ENCODE data around the gene SLC7A7. TPM values are rescaled to one million over a fixed set of nuclear protein-coding genes. Genes with fewer than 3 reads are reported as not detected.
"Not testable (repeated sequence)": the region's sequence is repeated elsewhere in the genome, so short reads cannot be mapped to it uniquely, and the experiment has no call there.

The SLC7A7 gene
- total RNA-seq (2014; rRNA removed; shearing (Covaris generic)) (0.65 and 0.89 TPM in 2 replicates), polyA plus RNA-seq (2016; fragmentation: Nextera tagmentation; extraction: Ambion mirVana) (0.63 and 1.7 TPM in 2 replicates)

- no peak for DNase-seq
- WGBS, 2 experiments (ENCODE audit: low coverage in 1 of 2, low lambda C conversion rate in 2 of 2, missing lambda C conversion rate in 2 of 2): 22 to 29% methylated on average over 10 of the region's 10 CpGs
- Histone ChIP-seq H3K36me3 (ENCODE audit: low read depth) (no peaks in the 10 kb centered on the region), H3K4me3 (no peak within 1 kb of the TSS), H3K9me3 (ENCODE audit: low read depth) (no peaks in the 10 kb centered on the region), H3K79me2 (ENCODE audit: insufficient read depth) (no peaks in the 10 kb centered on the region), H3K9me2 (ENCODE audit: insufficient read depth) (no peaks in the 10 kb centered on the region), H2AFZ (peak within 1 kb of the TSS; percentile 49), H3F3A (ENCODE audit: insufficient read depth) (peaks cover 7% of the 10 kb centered on the region), H3K9ac (no peak within 1 kb of the TSS), H3K27me3 (replicated peaks; ENCODE audit: insufficient read depth) (no peaks in the 10 kb centered on the region), H3K4me1 (ENCODE audit: insufficient read depth) (peaks cover 16% of the 10 kb centered on the region; the same call in 1 of the 2 replicates), H4K20me1 (ENCODE audit: insufficient read depth) (no peaks in the 10 kb centered on the region), H3K4me2 (ENCODE audit: unreplicated experiment) (no peak within 1 kb of the TSS), H3K27ac (no peak within 1 kb of the TSS)
- TF ChIP-seq EZH2 (IDR thresholded peaks at IDR 0.05; ENCODE audit: insufficient read depth, poor library complexity, severe bottlenecking) (no peak), EZH2phosphoT487 (IDR thresholded peaks at IDR 0.05; ENCODE audit: insufficient read depth, low read depth) (no peak)
- in situ Hi-C loops (cut with MboI): no loop called here
Measured at GRCh38 chr14:22814941-22815713, at the start of gene SLC7A7. SLC7A7 (minus strand) TSS chr14:22815435; CDS start chr14:22813398, 2,037 bp downstream.

- in situ Hi-C loops (cut with MboI): no loop called here
- Histone ChIP-seq H3K9me2 (ENCODE audit: insufficient read depth) (no peaks in the 10 kb centered on the region), H3F3A (ENCODE audit: insufficient read depth) (no peaks in the 10 kb centered on the region), H4K20me1 (ENCODE audit: insufficient read depth) (no peaks in the 10 kb centered on the region), H2AFZ (no peak overlapping the region), H3K4me2 (ENCODE audit: unreplicated experiment) (no peak overlapping the region), H3K79me2 (ENCODE audit: insufficient read depth) (no peaks in the 10 kb centered on the region), H3K9ac (no peak overlapping the region), H3K27ac (no peak overlapping the region), H3K4me3 (no peak overlapping the region), H3K36me3 (ENCODE audit: low read depth) (no peaks in the 10 kb centered on the region), H3K27me3 (replicated peaks; ENCODE audit: insufficient read depth) (no peaks in the 10 kb centered on the region), H3K4me1 (ENCODE audit: insufficient read depth) (no peaks in the 10 kb centered on the region; the same call in 1 of the 2 replicates), H3K9me3 (ENCODE audit: low read depth) (no peaks in the 10 kb centered on the region)
- TF ChIP-seq EZH2phosphoT487 (IDR thresholded peaks at IDR 0.05; ENCODE audit: insufficient read depth, low read depth): no peak
- DNase-seq: no peak
- WGBS, 2 experiments (ENCODE audit: low coverage in 1 of 2, low lambda C conversion rate in 2 of 2, missing lambda C conversion rate in 2 of 2): 68% methylated on average over 4 of the region's 4 CpGs
Measured at GRCh38 chr14:22864979-22865378, 49.7 kb upstream of the SLC7A7 start.

- Histone ChIP-seq H3K27ac (no peak overlapping the region), H3K4me3 (no peak overlapping the region), H3K27me3 (replicated peaks; ENCODE audit: insufficient read depth) (no peaks in the 10 kb centered on the region), H2AFZ (no peak overlapping the region), H4K20me1 (ENCODE audit: insufficient read depth) (no peaks in the 10 kb centered on the region), H3K9me3 (ENCODE audit: low read depth) (no peaks in the 10 kb centered on the region), H3K9me2 (ENCODE audit: insufficient read depth) (no peaks in the 10 kb centered on the region), H3F3A (ENCODE audit: insufficient read depth) (no peaks in the 10 kb centered on the region), H3K4me1 (ENCODE audit: insufficient read depth) (no peaks in the 10 kb centered on the region), H3K36me3 (ENCODE audit: low read depth) (no peaks in the 10 kb centered on the region), H3K4me2 (ENCODE audit: unreplicated experiment) (no peak overlapping the region), H3K9ac (no peak overlapping the region), H3K79me2 (ENCODE audit: insufficient read depth) (no peaks in the 10 kb centered on the region)
- TF ChIP-seq EZH2phosphoT487 (IDR thresholded peaks at IDR 0.05; ENCODE audit: insufficient read depth, low read depth) (no peak), EZH2 (IDR thresholded peaks at IDR 0.05; ENCODE audit: insufficient read depth, poor library complexity, severe bottlenecking) (no peak)
- no peak for DNase-seq
- in situ Hi-C loops (cut with MboI): no loop called here
Measured at GRCh38 chr14:22861651-22862050, 46.4 kb upstream of the SLC7A7 start.

GRCh38 chr14:22860377-22860776, 45.1 kb upstream of the SLC7A7 start:
- in situ Hi-C loops (cut with MboI); H3K27ac ChIP-seq; H3K27me3 ChIP-seq (replicated peaks; ENCODE audit: insufficient read depth); H3F3A ChIP-seq (ENCODE audit: insufficient read depth); H3K9me2 ChIP-seq (ENCODE audit: insufficient read depth); H4K20me1 ChIP-seq (ENCODE audit: insufficient read depth); H3K9me3 ChIP-seq (ENCODE audit: low read depth); H2AFZ ChIP-seq; H3K4me1 ChIP-seq (ENCODE audit: insufficient read depth); H3K4me2 ChIP-seq (ENCODE audit: unreplicated experiment); H3K36me3 ChIP-seq (ENCODE audit: low read depth); DNase-seq; H3K4me3 ChIP-seq; H3K79me2 ChIP-seq (ENCODE audit: insufficient read depth); H3K9ac ChIP-seq: not testable (repeated sequence)
- WGBS, 2 experiments (ENCODE audit: low coverage in 1 of 2, low lambda C conversion rate in 2 of 2, missing lambda C conversion rate in 2 of 2): 26 to 27% methylated on average over 3 of the region's 3 CpGs

Measured in GM23248 (cell line).